ENCODE results near the gene WDFY2.
A peak's percentile ranks its signal among the peaks of the same experiment; 100 is the strongest.
"Not testable (repeated sequence)": the region's sequence is repeated elsewhere in the genome, so short reads cannot be mapped to it uniquely, and the experiment has no call there.

Gene WDFY2

DNA sequence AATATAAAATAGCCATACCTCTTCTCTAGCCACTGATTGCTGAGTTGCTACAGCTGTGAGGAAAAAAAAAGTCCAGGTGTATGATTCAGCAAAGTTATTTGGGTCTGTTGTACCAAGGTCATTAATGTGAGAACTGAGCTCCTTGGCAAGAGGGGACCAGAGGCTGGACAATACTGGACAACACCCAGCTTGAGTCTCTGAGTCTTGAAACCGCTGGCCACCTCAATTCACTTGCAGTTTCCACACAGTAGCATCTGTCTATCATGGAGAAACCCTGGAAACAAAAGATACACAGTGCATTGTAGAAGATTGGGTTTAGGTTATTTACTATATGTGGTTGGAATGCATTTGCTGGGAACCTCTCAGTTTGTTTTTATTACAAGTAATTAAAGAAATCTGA, 60.4 kb downstream of the WDFY2 start:
- in situ Hi-C loops (cut with HindIII; ENCODE audit: low sequenced_read_pairs): no loop called here
- peak; percentile 68 for DNase-seq (ENCODE audit: low read depth, low spot score)
- no peak overlapping the region for H3K4me3 ChIP-seq (ENCODE audit: low read depth, low read length)
- TF ChIP-seq, protein P1, sequence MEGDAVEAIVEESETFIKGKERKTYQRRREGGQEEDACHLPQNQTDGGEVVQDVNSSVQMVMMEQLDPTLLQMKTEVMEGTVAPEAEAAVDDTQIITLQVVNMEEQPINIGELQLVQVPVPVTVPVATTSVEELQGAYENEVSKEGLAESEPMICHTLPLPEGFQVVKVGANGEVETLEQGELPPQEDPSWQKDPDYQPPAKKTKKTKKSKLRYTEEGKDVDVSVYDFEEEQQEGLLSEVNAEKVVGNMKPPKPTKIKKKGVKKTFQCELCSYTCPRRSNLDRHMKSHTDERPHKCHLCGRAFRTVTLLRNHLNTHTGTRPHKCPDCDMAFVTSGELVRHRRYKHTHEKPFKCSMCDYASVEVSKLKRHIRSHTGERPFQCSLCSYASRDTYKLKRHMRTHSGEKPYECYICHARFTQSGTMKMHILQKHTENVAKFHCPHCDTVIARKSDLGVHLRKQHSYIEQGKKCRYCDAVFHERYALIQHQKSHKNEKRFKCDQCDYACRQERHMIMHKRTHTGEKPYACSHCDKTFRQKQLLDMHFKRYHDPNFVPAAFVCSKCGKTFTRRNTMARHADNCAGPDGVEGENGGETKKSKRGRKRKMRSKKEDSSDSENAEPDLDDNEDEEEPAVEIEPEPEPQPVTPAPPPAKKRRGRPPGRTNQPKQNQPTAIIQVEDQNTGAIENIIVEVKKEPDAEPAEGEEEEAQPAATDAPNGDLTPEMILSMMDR (IDR thresholded peaks at IDR 0.05; ENCODE audit: low read depth, low read length): no peak

DNA sequence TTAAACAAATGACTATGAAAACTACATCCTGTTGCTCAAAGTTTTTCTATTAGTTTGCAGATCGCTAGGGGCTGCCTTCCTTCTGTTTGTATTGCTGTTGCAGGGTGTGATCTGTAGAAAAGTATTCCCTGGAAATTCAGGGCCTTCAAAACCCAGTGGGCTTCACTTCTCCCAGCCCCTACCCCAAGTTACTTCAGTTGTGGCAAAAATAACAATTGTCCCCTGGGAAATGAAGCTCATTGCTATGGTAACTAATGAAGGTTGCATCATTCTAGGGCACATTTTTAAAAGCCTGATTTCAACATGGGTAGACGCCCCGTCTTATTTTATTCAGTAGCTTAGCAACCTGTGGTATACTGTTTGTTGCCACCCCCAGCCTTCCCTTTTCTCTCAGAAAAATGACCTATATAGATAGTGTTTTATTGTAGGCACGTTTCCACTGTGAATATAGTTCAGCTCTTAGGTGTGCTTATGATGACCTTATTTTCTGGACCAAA, 60.9 kb downstream of the WDFY2 start:
- DNase-seq (ENCODE audit: low read depth, low spot score): peak; percentile 86
- no peak overlapping the region for H3K4me3 ChIP-seq (ENCODE audit: low read depth, low read length)
- TF ChIP-seq, protein P1 (IDR thresholded peaks at IDR 0.05; ENCODE audit: low read depth, low read length): no peak
- in situ Hi-C loops (cut with HindIII; ENCODE audit: low sequenced_read_pairs): no loop called here

DNA sequence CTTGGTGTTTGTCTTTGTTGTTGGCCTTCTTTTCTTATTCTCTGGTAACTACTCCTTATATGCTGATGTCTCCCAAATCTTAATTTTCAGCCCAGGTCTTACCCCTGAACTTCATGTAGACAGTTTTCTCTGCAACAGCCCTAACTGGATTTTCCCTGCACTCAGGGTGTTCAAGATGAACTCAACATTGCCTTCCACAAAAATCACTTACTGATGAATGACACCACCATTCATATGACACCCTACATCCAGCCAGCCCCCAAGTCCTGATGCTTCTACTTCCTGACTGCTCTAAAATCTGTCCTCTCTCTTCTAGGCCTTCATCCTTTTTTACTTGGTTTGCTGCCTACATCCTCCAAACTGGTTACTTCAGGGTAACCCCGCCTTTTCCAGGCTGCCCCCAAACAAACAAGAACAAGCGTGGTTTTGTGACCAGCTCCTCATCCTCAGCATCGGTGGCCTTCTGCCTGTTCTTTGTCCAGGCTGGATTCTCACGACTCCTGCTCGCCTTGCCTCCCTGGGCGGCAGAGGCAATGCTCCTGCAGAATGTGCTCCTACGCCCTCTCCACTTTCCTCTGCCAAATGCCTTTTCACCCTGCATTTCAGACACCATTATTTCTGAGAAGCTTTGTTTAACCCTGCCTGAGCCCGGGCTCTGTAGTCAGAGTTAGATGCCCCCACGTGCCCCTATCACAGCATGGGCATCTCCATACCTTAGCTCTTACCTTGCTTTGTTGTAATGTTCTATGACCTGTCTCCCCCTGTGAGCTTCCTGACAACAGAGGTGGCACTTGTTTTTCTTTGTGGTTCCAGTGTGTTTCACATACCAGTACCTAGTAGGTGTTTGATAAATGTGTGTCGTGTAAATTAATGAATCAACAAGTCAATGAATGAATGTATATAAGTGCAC, 61.8 kb downstream of the WDFY2 start:
- TF ChIP-seq, protein P1 (IDR thresholded peaks at IDR 0.05; ENCODE audit: low read depth, low read length): no peak
- DNase-seq (ENCODE audit: low read depth, low spot score): no peak
- H3K4me3 ChIP-seq (ENCODE audit: low read depth, low read length): no peak overlapping the region
- in situ Hi-C loops (cut with HindIII; ENCODE audit: low sequenced_read_pairs): no loop called here

DNA sequence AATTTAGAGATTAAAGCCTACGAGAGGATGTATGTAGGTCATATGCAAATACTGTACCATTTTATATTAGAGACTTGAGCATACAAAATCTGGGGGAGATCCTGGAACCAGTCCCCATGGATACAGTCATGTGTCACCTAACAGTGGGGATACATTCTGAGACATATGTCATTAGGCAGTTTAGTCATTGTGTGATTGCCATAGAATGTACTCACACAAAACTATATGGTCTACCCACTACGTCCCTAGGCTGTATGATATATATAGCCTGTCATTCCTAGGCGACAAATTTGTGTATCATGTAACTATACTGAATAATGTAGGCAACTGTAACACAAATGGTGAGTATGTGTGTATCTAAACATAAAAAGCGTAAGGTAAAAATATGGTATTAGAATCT, 62.8 kb downstream of the WDFY2 start:
- DNase-seq (ENCODE audit: low read depth, low spot score): no peak
- in situ Hi-C loops (cut with HindIII; ENCODE audit: low sequenced_read_pairs): no loop called here
- TF ChIP-seq, protein P1 (IDR thresholded peaks at IDR 0.05; ENCODE audit: low read depth, low read length): no peak
- H3K4me3 ChIP-seq (ENCODE audit: low read depth, low read length): no peak overlapping the region

DNA sequence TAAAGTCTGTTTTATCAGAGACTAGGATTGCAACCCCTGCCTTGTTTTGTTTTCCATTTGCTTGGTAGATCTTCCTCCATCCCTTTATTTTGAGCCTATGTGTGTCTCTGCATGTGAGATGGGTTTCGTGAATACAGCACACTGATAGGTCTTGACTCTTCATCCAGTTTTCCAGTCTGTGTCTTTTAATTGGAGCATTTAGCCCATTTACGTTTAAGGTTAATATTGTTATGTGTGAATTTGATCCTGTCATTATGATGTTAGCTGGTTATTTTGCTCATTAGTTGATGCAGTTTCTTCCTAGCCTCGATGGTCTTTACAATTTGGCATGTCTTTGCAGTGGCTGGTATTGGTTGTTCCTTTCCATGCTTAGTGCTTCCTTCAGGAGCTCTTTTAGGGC, 67.9 kb downstream of the WDFY2 start:
- DNase-seq (ENCODE audit: low read depth, low spot score); in situ Hi-C loops (cut with HindIII; ENCODE audit: low sequenced_read_pairs); H3K4me3 ChIP-seq (ENCODE audit: low read depth, low read length): not testable (repeated sequence)

DNA sequence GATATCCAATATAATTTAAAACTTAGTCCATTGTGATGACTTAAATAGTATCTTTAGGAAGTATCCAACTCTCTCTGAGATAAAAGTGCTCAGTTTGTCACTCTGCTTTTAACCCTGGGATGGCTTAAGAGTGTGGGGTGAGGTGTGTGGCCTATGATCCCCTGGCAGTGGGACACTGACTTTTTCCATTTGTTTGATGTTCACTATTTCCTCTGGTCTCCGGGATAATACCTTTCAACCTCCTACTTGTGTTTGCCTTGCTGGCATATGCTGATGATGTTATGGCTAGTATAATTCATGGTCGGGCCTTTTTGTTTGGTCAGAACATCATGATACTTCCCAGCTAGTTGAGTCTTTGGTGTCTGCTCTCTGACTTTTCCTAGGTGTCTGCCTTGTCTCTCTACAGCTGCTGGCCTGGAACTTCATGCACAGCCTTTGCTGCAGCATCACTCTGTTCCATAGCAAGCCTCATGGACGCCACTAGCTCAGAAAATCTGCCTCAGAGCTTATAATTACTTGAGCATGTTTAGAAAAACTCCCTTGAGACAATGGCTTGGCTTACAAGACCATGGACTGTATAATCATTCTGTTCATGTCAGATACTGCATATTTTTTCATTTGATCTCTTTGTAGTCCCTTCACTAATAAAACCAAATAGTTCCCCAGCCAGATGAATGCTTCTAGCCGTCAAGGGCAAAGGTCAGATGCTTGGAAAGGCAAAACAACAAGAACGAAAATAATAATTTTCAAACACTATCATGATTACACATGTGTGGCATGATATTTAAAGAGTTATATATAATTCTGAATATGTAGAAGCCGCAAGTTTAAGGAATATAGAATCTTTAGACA, 75.2 kb downstream of the WDFY2 start:
- no peak for DNase-seq (ENCODE audit: low read depth, low spot score)
- in situ Hi-C loops (cut with HindIII; ENCODE audit: low sequenced_read_pairs): no loop called here
- H3K4me3 ChIP-seq (ENCODE audit: low read depth, low read length): no peak overlapping the region
- TF ChIP-seq, protein P1 (IDR thresholded peaks at IDR 0.05; ENCODE audit: low read depth, low read length): no peak
